Activated CD4-positive, CD25-positive, alpha-beta regulatory T cell treated with anti-CD3 and anti-CD28 coated beads, Interleukin-2, amount 50 U/mL, for 16 hours (primary cell): ENCODE results near the gene NAALADL2.
"Not testable (repeated sequence)": the region's sequence is repeated elsewhere in the genome, so short reads cannot be mapped to it uniquely, and the experiment has no call there.

Experiments
- DNase-seq: peaks from one replicate; pipeline ENCODE4 v3.0.0-alpha.2; 2020; ENCODE audit warnings: low read depth, low spot score

NAALADL2 gene

GRCh38 chr3:175129126-175129525, 270.0 kb downstream of the NAALADL2 start:
- DNase-seq = no peak

DNA sequence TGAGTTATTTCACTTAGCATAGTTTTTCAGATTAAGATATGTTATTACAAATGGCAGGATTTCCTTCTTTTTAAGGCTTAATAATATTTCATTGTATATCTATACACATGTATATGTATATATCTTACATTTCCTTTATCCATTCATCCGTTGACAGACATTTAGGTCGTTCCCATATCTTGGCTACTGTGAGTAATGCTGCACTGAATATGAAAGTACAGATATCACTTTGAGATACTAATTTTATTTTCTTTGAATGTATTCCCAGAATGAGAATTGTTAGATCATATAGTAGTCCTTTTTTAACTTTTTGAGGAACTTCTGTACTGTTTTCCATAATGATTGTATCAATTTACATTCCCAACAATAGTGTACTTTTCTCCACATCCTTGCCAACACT, 270.4 kb downstream of the NAALADL2 start:
- DNase-seq = no peak

DNA sequence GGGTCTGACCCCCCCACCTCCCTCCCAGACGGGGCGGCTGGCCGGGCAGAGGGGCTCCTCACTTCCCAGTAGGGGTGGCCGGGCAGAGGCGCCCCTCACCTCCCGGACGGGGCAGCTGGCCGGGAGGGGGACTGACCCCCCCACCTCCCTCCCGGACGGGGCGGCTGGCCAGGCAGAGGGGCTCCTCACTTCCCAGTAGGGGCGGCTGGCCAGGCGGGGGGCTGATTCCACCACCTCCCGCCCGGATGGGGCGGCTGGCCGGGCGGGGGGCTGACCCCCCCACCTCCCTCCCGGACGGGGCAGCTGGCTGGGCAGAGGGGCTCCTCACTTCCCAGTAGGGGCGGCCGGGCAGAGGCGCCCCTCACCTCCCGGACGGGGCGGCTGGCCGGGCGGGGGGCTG, 272.7 kb downstream of the NAALADL2 start:
- not testable (repeated sequence) for DNase-seq

GRCh38 chr3:175132706-175133105, 273.6 kb downstream of the NAALADL2 start:
- DNase-seq = not testable (repeated sequence)

DNA sequence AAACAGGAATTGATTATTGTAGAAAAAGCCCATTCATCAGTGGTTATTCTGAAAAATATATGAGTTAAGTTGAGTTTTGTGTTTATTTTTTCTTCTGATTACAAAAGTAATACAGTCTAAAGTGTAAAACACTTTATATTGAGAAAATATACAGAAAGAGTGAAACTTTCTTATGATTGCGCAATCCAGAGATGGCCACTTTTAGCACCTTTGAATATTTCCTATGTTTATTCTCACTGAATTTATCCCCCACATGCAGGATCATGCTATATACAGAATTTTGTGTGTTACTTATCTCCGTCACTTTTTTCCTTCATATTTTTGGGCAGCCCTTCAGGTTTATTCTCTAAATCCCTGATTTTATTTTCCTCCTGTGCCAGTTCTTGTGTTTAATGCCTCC, 285.2 kb downstream of the NAALADL2 start:
- no peak for DNase-seq

- DNase-seq = no peak
Observed at GRCh38 chr3:175146258-175146657, 287.1 kb downstream of the NAALADL2 start.

- no peak for DNase-seq
Observed at GRCh38 chr3:175149675-175150074, 290.5 kb downstream of the NAALADL2 start.

- no peak for DNase-seq
Observed at GRCh38 chr3:175150812-175151401, 291.8 kb downstream of the NAALADL2 start.

GRCh38 chr3:175153595-175153994, 294.5 kb downstream of the NAALADL2 start:
- no peak for DNase-seq

DNA sequence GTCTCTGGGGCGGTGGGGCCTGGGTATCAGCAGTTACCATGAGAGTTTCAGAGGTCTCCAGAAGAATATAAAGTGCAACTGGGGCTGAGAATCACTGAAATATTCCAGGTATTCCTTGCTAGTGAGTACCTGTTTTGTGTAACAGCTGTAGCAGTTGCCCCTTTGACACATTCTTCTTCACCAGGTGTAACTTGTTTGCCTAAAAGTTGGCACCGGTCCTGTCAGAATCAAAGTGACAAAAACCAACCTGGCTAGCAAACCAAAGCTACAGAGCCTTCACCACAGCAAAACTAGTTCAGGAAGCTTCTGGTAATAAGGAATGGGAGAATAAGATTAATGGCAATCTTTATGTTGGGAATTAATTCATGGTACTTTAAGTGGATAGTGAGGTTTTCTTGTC, 296.0 kb downstream of the NAALADL2 start:
- no peak for DNase-seq

- DNase-seq = no peak
Observed at GRCh38 chr3:175159202-175159601, 300.1 kb downstream of the NAALADL2 start.

DNA sequence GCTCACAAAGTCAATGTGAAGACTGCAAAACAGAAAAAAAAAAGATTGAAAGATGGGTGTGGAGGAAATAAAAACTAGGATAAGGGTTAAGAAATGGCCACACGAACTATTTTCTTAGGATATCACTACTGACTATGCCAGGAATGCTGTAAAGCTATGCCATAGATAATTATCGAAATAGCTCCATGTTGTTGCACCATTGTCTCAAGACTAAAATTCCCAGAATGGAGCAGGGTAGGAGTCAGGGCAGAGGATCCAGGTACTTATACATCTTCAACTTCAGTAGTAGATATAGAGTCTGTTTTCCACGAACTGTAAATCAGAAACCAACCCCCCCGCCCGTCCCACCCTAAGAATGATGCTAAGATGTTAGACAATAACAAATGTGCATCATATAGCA, 302.2 kb downstream of the NAALADL2 start:
- no peak for DNase-seq

- DNase-seq = no peak
Observed at GRCh38 chr3:175163686-175164085, 304.6 kb downstream of the NAALADL2 start.

- not testable (repeated sequence) for DNase-seq
Observed at GRCh38 chr3:175173117-175173516, 314.0 kb downstream of the NAALADL2 start.

DNA sequence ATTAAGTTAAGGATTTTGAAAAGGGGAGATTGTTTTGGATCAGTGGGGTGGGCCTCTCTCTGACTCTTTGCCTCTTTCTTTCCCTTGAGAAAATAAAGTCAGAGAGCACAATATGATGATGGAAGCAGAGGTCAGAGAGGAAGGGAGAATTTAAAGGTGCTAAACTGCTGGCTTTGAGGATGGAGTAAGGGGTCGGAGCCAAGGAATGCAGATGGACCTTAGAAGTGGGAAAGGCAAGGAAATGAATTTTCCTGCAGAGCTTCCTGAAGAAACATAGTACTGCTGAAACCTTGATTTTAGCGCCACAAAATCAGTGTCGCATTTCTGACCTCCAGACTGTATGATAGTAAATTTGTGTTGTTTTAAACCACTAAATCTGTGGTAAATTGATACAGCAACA, 317.4 kb downstream of the NAALADL2 start:
- no peak for DNase-seq

DNA sequence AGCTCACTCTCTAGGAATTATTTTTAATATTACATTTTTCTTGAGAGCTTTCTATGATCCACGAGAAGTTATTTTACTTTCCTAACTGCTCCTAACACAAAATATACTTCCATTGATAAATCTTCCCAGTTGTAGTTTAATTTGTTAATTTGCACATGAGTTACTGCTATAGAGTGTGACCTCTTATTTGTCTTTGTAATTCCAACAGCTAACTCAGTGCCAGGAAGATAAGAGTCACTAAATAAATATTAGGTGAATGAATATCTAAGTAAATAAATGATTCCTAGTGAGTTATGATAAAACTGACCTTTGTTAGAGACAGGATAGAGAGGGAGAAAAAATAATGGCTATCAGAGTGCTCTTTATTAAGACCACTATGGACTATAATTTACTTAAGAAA, 319.9 kb downstream of the NAALADL2 start:
- DNase-seq = no peak

DNA sequence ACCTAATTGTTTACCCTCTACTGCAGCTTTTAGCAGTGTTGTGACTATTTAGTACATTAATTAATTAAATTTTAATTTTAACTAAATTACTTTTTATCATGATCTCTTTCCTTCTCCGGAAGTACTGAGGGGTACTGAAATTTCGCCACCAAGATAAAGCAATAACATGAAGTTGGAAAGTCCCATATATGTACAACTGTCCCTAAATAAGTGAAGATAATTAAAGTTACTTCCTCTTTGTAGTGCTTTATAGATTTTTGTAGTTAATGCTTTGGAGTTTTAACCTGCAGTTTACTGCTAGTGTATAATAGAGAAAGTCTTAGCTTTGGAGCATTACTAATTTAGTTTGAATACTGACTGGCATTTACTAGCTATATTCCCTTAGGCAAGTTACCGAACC, 325.3 kb downstream of the NAALADL2 start:
- no peak for DNase-seq

DNA sequence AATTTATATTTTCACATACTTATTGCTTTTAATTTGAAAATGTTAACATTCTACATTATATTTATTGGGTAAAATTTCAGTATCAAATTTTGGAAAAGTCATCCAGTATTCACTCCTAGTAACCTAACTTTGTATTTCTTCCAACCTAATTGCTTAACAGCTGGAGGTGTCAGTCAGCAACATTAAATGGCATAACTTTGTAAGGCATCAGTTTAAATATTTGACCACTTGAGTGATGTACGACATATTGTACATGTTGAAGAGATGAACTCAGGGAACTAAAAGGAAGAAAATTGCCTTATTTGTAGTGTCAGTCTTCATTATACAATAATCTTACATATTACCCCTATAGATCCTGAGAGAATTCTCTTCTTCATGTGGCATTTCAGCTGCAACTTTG, 326.8 kb downstream of the NAALADL2 start:
- no peak for DNase-seq

- no peak for DNase-seq
Observed at GRCh38 chr3:175186511-175186910, 327.4 kb downstream of the NAALADL2 start.

GRCh38 chr3:175187586-175187985, 328.5 kb downstream of the NAALADL2 start:
- no peak for DNase-seq

GRCh38 chr3:175192536-175192935, 333.4 kb downstream of the NAALADL2 start:
- no peak for DNase-seq

DNA sequence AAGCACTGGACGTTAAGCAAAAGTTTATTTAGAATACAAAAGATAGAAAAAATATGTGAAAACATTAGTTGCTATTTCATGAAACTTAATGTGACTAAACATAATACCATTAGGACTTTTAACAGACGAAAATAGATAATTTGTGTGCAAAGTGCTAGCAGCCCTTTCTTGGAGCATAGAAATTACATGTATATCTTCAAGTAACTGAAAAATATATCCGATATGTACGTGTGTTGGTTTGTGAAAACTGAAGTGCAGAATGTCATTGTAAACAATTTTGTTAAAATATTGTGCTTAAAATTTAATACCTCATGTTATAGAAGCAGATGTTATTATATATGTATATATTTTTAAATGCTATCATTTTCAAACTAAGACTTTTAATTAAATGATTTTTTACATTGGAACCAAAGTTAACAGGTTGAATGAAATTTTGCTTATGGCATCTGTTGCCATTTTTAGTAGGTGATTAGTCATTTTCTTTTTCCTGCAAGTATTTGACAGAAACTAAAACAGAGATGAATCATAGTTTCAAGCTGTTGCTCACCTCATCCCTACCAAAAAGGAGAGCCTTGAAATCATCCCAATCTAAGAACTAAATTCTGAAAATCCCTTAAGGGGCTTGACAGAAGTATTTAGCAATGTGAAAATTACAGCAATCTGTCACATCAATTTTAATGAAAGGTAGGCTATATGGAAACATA, 334.8 kb downstream of the NAALADL2 start:
- no peak for DNase-seq

DNA sequence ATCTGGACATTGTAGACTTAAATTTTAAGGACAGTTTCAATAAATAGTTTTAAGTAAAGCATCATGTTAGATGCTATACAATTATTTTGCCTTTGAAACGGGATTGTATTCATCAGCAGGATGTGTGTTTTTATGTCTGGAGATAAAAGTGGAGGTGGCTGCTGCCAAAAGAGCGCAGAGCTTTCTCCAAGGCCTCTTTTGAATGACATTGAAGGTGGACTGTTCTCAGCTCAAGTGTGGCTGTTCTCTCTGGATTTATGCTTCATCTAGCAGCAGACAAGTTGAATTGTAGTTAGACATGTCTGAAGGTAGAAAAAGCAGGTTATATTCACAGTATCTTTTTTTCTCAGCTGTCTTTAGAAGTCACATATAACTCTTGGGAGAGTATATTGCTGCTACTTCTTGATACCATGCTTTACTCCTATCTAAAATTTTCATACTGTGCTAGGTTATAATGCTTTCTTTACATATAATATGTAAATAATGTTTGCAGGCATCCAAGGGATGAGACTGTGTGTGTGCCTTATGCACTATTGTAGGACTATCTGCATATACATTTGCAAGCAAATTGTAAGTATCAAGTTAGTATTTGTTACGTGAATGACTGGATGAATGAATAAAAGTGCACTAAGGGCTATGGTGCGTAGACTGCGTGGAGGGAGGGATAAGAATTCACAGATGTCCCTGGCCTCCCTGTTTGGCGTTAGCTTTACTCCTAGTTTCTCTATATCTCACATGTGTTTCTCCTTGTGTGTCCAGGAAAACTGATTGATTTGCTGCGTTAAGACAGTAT, 340.1 kb downstream of the NAALADL2 start:
- no peak for DNase-seq
